Measurements from ENCODE around the gene FERMT3.

- TF ChIP-seq POLR2A (IDR thresholded peaks at IDR 0.05; ENCODE audit: low read depth, low read length) (no peak), MAX (IDR thresholded peaks at IDR 0.05; ENCODE audit: insufficient read depth, insufficient read length) (no peak), CTCF (IDR thresholded peaks at IDR 0.05; ENCODE audit: extremely low read depth in 1 of 2, insufficient read depth in 1 of 2, low read depth in 1 of 2, low read length in 2 of 2) (no peak), EZH2 (IDR thresholded peaks at IDR 0.05; ENCODE audit: borderline replicate concordance, low read depth, low read length, severe bottlenecking) (no peak), MYC (IDR thresholded peaks at IDR 0.05; ENCODE audit: low read depth, low read length) (no peak), POLR2AphosphoS5 (IDR thresholded peaks at IDR 0.05; ENCODE audit: insufficient read depth, low read depth, low read length) (no peak), JUN (IDR thresholded peaks at IDR 0.05; ENCODE audit: borderline replicate concordance, insufficient read depth, insufficient read length, low read depth) (no peak), GATA2 (IDR thresholded peaks at IDR 0.05; ENCODE audit: insufficient read depth, insufficient read length, low read depth, low read length) (no peak), FOS (IDR thresholded peaks at IDR 0.05; ENCODE audit: borderline replicate concordance, insufficient read depth, low read length) (no peak)
Measured at GRCh38 chr11:64219354-64219684, 12.8 kb downstream of the FERMT3 start.

Measured in endothelial cell of umbilical vein (primary cell).